HFFc6 (cell line): ENCODE measurements around the gene MGAT4C. TPM values are rescaled to one million over a fixed set of nuclear protein-coding genes. Genes with fewer than 3 reads are reported as not detected.

Experiments used
- DNase-seq: peaks from one replicate; pipeline ENCODE4 v3.0.0-alpha.2; 2018
- H3K27ac Mint-ChIP-seq: 2 replicates; pipeline ENCODE4 v1.8.0; 2020; ENCODE audit warnings: mild to moderate bottlenecking, mixed read lengths
- H3K27me3 Mint-ChIP-seq: 2 replicates; pipeline ENCODE4 v1.8.0; 2021; ENCODE audit warnings: mild to moderate bottlenecking, moderate library complexity, mixed read lengths; ENCODE audit not compliant: insufficient read depth
- H3K36me3 Mint-ChIP-seq: 2 replicates; pipeline ENCODE4 v1.8.0; 2021; ENCODE audit warnings: low read depth, mixed read lengths
- H3K4me1 Mint-ChIP-seq: 2 replicates; pipeline ENCODE4 v1.8.0; 2020; ENCODE audit warnings: low read depth, mixed read lengths
- H3K4me3 Mint-ChIP-seq: 2 replicates; pipeline ENCODE4 v1.8.0; 2020; ENCODE audit warnings: mild to moderate bottlenecking, moderate library complexity, mixed read lengths
- H3K9me3 Mint-ChIP-seq: 2 replicates; pipeline ENCODE4 v1.8.0; 2020; ENCODE audit warnings: mild to moderate bottlenecking, mixed read lengths
- CTCF ChIP-seq: fragments of 200-600 bp; sonication (generic); IDR thresholded peaks from 2 replicates; pipeline ENCODE4 v1.5.0; 2021; ENCODE audit warnings: antibody characterized with exemption, mild to moderate bottlenecking
- total RNA-seq, 6 experiments: library from RNA; stranded (reverse); fragmentation: NEBNext Ultra II Directional; extraction: Animal tissue kit (Norgen Biotek cat#: 25700); gene quantifications; 2 replicates in 1 of 6; 3 replicates in 5 of 6; pipeline ENCODE4 v1.2.3, GENCODE V29; 2021

The MGAT4C gene
- total RNA-seq, 6 experiments from 2014 or later: not detected

- H3K9me3 Mint-ChIP-seq: peaks cover 28% of the 10 kb centered on the region
- H3K4me1 Mint-ChIP-seq: no peaks in the 10 kb centered on the region
- H3K36me3 Mint-ChIP-seq: no peaks in the 10 kb centered on the region
- H3K27me3 Mint-ChIP-seq: no peaks in the 10 kb centered on the region; the same call in 1 of the 2 replicates
- DNase-seq: no peak
- H3K4me3 Mint-ChIP-seq: no peak overlapping the region
- no peak overlapping the region for H3K27ac Mint-ChIP-seq
- TF ChIP-seq CTCF: no peak
Observed at GRCh38 chr12:86283620-86284019, 27.4 kb upstream of the MGAT4C start.

GRCh38 chr12:86275356-86275755 is 19.2 kb upstream of the MGAT4C start:
- H3K36me3 Mint-ChIP-seq: no peaks in the 10 kb centered on the region; the same call in 1 of the 2 replicates
- DNase-seq: no peak
- no peaks in the 10 kb centered on the region for H3K4me1 Mint-ChIP-seq
- peaks cover 43% of the 10 kb centered on the region for H3K9me3 Mint-ChIP-seq
- H3K27ac Mint-ChIP-seq: no peak overlapping the region
- no peak for TF ChIP-seq CTCF
- H3K4me3 Mint-ChIP-seq: no peak overlapping the region
- no peaks in the 10 kb centered on the region; the same call in 1 of the 2 replicates for H3K27me3 Mint-ChIP-seq

GRCh38 chr12:86265329-86265695 is 9.1 kb upstream of the MGAT4C start:
- no peak overlapping the region for H3K4me3 Mint-ChIP-seq
- no peak overlapping the region for H3K27ac Mint-ChIP-seq
- H3K9me3 Mint-ChIP-seq: peaks cover 30% of the 10 kb centered on the region
- no peaks in the 10 kb centered on the region for H3K4me1 Mint-ChIP-seq
- H3K27me3 Mint-ChIP-seq: peaks cover 2% of the 10 kb centered on the region; the same call in 1 of the 2 replicates
- no peak for DNase-seq
- no peak for TF ChIP-seq CTCF
- H3K36me3 Mint-ChIP-seq: no peaks in the 10 kb centered on the region

GRCh38 chr12:86264451-86265328 is 8.5 kb upstream of the MGAT4C start:
- no peak overlapping the region for H3K4me3 Mint-ChIP-seq
- peaks cover 27% of the 10 kb centered on the region; the same call in 1 of the 2 replicates for H3K9me3 Mint-ChIP-seq
- no peak for DNase-seq
- no peak overlapping the region for H3K27ac Mint-ChIP-seq
- H3K4me1 Mint-ChIP-seq: no peaks in the 10 kb centered on the region
- H3K27me3 Mint-ChIP-seq: peaks cover 2% of the 10 kb centered on the region; the same call in 1 of the 2 replicates
- TF ChIP-seq CTCF: no peak
- H3K36me3 Mint-ChIP-seq: no peaks in the 10 kb centered on the region

- TF ChIP-seq CTCF: no peak
- H3K36me3 Mint-ChIP-seq: no peaks in the 10 kb centered on the region
- no peaks in the 10 kb centered on the region for H3K4me1 Mint-ChIP-seq
- no peak overlapping the region for H3K4me3 Mint-ChIP-seq
- H3K27ac Mint-ChIP-seq: no peak overlapping the region
- no peak for DNase-seq
- H3K9me3 Mint-ChIP-seq: peaks cover 21% of the 10 kb centered on the region
- peaks cover 2% of the 10 kb centered on the region; the same call in 1 of the 2 replicates for H3K27me3 Mint-ChIP-seq
Observed at GRCh38 chr12:86261578-86261977, 5.4 kb upstream of the MGAT4C start.
